ENCODE results near the gene TXK.

DNA sequence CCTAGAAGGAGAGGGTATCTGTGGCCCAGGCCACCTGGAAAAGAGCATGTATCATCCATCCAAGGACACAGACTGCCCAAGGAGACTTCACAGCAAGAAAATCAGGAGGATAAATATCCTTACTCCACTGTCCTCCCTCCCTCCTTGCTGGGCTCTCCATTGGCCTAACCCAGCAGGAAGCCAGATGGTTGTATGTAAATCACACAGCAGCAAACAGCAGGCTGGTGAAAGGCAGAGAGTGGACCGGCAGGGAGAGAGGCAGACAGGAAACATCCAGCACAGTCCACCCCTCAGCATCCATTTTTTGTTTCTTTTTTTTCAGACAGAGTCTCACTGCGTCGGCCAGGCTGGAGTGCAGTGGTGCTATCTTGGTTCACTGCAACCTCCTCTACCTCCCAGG lies 17.5 kb downstream of the TXK start:
- TF ChIP-seq, protein P1, sequence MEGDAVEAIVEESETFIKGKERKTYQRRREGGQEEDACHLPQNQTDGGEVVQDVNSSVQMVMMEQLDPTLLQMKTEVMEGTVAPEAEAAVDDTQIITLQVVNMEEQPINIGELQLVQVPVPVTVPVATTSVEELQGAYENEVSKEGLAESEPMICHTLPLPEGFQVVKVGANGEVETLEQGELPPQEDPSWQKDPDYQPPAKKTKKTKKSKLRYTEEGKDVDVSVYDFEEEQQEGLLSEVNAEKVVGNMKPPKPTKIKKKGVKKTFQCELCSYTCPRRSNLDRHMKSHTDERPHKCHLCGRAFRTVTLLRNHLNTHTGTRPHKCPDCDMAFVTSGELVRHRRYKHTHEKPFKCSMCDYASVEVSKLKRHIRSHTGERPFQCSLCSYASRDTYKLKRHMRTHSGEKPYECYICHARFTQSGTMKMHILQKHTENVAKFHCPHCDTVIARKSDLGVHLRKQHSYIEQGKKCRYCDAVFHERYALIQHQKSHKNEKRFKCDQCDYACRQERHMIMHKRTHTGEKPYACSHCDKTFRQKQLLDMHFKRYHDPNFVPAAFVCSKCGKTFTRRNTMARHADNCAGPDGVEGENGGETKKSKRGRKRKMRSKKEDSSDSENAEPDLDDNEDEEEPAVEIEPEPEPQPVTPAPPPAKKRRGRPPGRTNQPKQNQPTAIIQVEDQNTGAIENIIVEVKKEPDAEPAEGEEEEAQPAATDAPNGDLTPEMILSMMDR (IDR thresholded peaks at IDR 0.05; ENCODE audit: insufficient read depth, low read length): no peak
- TF ChIP-seq SPI1 (IDR thresholded peaks at IDR 0.05; ENCODE audit: borderline replicate concordance, low read depth): no peak
